Left ventricle myocardium inferior (tissue), 1 donor: ENCODE results near the gene RPS27L. TPM values are rescaled to one million over a fixed set of nuclear protein-coding genes. Genes with fewer than 3 reads are reported as not detected.
"Not testable (repeated sequence)": the region's sequence is repeated elsewhere in the genome, so short reads cannot be mapped to it uniquely, and the experiment has no call there.

Source experiments
- DNase-seq: peaks from one replicate; pipeline ENCODE4 v3.0.0-alpha.2; 2020
- H3K27ac ChIP-seq: fragments of 200-600 bp; replicated peaks from 2 replicates; pipeline ENCODE4 v1.8.0; 2021
- H3K27me3 ChIP-seq: fragments of 200-600 bp; 2 replicates; pipeline ENCODE4 v1.8.0; 2021; ENCODE audit warnings: low read depth
- H3K36me3 ChIP-seq: fragments of 200-600 bp; 2 replicates; pipeline ENCODE4 v1.8.0; 2021
- H3K4me1 ChIP-seq: fragments of 200-600 bp; 2 replicates; pipeline ENCODE4 v1.8.0; 2021
- H3K4me3 ChIP-seq: fragments of 200-600 bp; 2 replicates; pipeline ENCODE4 v1.8.0; 2021; ENCODE audit warnings: mild to moderate bottlenecking, moderate library complexity
- H3K9me3 ChIP-seq: fragments of 200-600 bp; replicated peaks from 2 replicates; pipeline ENCODE4 v1.8.0; 2021
- CTCF ChIP-seq: fragments of 200-600 bp; IDR thresholded peaks from 2 replicates; pipeline ENCODE4 v1.8.0; 2021; ENCODE audit warnings: antibody characterized with exemption, mild to moderate bottlenecking, borderline replicate concordance
- intact Hi-C: fragments of 100-400 bp; cut with micrococcal nuclease; formaldehyde crosslinking; loops from one replicate; pipeline ENCODE4 v1.11.0; 2022
- total RNA-seq: library from RNA; stranded (reverse); fragmentation: NEBNext Ultra II Directional; extraction: Animal tissue kit (Norgen Biotek cat#: 25700); gene quantifications from one replicate; pipeline ENCODE4 v1.2.1, GENCODE V29; 2021
- donor health status: DM: no; HTN: yes; CAD: no; lungs with severe emphysema.

The RPS27L gene
- total RNA-seq, 1 donor from 2014 or later = 165 TPM

GRCh38 chr15:63111481-63111880, 45.8 kb downstream of the RPS27L start:
- intact Hi-C loops = no loop called here
- Histone ChIP-seq H3K4me1 (no peaks in the 10 kb centered on the region), H3K36me3 (no peaks in the 10 kb centered on the region), H3K27ac (no peak overlapping the region), H3K9me3 (no peaks in the 10 kb centered on the region), H3K27me3 (no peaks in the 10 kb centered on the region), H3K4me3 (no peak overlapping the region)
- TF ChIP-seq CTCF = no peak
- no peak for DNase-seq

- intact Hi-C loops = no loop called here
- Histone ChIP-seq H3K36me3 (no peaks in the 10 kb centered on the region), H3K4me3 (no peak overlapping the region), H3K27ac (no peak overlapping the region), H3K9me3 (no peaks in the 10 kb centered on the region), H3K27me3 (no peaks in the 10 kb centered on the region), H3K4me1 (no peaks in the 10 kb centered on the region)
- TF ChIP-seq CTCF = no peak
- no peak for DNase-seq
These were observed 46.8 kb downstream of the RPS27L start for GRCh38 chr15:63110428-63111026.

GRCh38 chr15:63109920-63110319, 47.4 kb downstream of the RPS27L start:
- TF ChIP-seq CTCF = no peak
- intact Hi-C loops = no loop called here
- no peak overlapping the region for H3K27ac ChIP-seq
- H3K9me3 ChIP-seq = no peaks in the 10 kb centered on the region
- H3K36me3 ChIP-seq = no peaks in the 10 kb centered on the region
- no peak overlapping the region for H3K4me3 ChIP-seq
- no peaks in the 10 kb centered on the region for H3K4me1 ChIP-seq
- no peak for DNase-seq
- H3K27me3 ChIP-seq = no peaks in the 10 kb centered on the region

GRCh38 chr15:63109498-63109897, 47.8 kb downstream of the RPS27L start:
- no peak for TF ChIP-seq CTCF
- intact Hi-C loops = no loop called here

GRCh38 chr15:63107895-63108546, 49.3 kb downstream of the RPS27L start:
- Histone ChIP-seq H3K4me3 (no peak overlapping the region), H3K4me1 (no peaks in the 10 kb centered on the region), H3K27me3 (no peaks in the 10 kb centered on the region), H3K27ac (no peak overlapping the region), H3K9me3 (no peaks in the 10 kb centered on the region), H3K36me3 (no peaks in the 10 kb centered on the region)
- DNase-seq = no peak
- TF ChIP-seq CTCF = no peak
- intact Hi-C loops = no loop called here

More at GRCh38 chr15:63109498-63109897, 47.8 kb downstream of the RPS27L start:
- H3K27me3 ChIP-seq = no peaks in the 10 kb centered on the region
- no peak overlapping the region for H3K27ac ChIP-seq
- no peaks in the 10 kb centered on the region for H3K4me1 ChIP-seq
- no peaks in the 10 kb centered on the region for H3K36me3 ChIP-seq
- H3K4me3 ChIP-seq = no peak overlapping the region
- DNase-seq = no peak
- no peaks in the 10 kb centered on the region for H3K9me3 ChIP-seq

GRCh38 chr15:63105354-63105753, 51.9 kb downstream of the RPS27L start:
- intact Hi-C loops, DNase-seq, H3K4me1 ChIP-seq, H3K4me3 ChIP-seq, H3K27me3 ChIP-seq, H3K9me3 ChIP-seq, H3K27ac ChIP-seq, H3K36me3 ChIP-seq: not testable (repeated sequence)
